Measurements from ENCODE around the gene ZFP91.

DNA sequence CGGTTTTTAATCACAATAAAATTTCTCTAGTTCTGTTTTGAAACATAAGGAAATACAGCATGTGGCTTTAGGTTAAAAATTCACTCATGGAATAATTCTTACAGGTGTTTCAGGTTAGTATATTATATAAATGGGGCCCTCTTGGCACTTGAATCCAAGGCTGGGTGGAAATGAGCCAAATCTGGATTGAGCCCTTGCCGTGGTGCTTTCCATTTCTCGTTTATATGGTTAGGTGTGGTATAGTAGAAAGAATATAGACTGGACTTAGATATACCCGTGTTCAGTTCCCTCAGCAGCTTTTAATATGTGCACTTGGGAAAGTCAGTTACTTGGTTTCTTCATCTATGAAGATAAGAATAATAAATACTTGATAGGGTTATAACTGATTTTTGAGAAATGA lies 16.0 kb downstream of the ZFP91 start:
- TF ChIP-seq, protein P1, sequence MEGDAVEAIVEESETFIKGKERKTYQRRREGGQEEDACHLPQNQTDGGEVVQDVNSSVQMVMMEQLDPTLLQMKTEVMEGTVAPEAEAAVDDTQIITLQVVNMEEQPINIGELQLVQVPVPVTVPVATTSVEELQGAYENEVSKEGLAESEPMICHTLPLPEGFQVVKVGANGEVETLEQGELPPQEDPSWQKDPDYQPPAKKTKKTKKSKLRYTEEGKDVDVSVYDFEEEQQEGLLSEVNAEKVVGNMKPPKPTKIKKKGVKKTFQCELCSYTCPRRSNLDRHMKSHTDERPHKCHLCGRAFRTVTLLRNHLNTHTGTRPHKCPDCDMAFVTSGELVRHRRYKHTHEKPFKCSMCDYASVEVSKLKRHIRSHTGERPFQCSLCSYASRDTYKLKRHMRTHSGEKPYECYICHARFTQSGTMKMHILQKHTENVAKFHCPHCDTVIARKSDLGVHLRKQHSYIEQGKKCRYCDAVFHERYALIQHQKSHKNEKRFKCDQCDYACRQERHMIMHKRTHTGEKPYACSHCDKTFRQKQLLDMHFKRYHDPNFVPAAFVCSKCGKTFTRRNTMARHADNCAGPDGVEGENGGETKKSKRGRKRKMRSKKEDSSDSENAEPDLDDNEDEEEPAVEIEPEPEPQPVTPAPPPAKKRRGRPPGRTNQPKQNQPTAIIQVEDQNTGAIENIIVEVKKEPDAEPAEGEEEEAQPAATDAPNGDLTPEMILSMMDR (IDR thresholded peaks at IDR 0.05) = no peak
- TF ChIP-seq POLR2A (IDR thresholded peaks at IDR 0.05) = no peak

Measured in uterus (tissue), 2 donors.